Thoracic aorta endothelial cell (primary cell): ENCODE results near the gene PREP. TPM values are rescaled to one million over a fixed set of nuclear protein-coding genes. Genes with fewer than 3 reads are reported as not detected.

ENCODE experiments used
- total RNA-seq: library from RNA; depleted of rRNA; stranded (reverse); fragments of >200 nt; gene quantifications from 2 replicates; pipeline ENCODE4 v1.2.3, GENCODE V29; 2012

Gene PREP
- 29.4 and 30.1 TPM in 2 replicates for total RNA-seq

GRCh38 chr6:105402939-105403935 is at the start of gene PREP:
Gene PREP (minus strand): TSS chr6:105403082. CDS start chr6:105402891, 191 bp downstream.

Other genes with a start within 250 kb of the PREP start
- 0.14 and 2.1 TPM in 2 replicates for gene POPDC3, start 223.1 kb downstream of the PREP start, total RNA-seq